Keratinocyte (primary cell): ENCODE data around the gene PNMT. TPM values are rescaled to one million over a fixed set of nuclear protein-coding genes. Genes with fewer than 3 reads are reported as not detected.

Source experiments
- DNase-seq: peaks from one replicate; pipeline ENCODE4 v3.0.0-alpha.2; 2011; ENCODE audit warnings: low read depth, missing footprints, low spot score
- FAIRE-seq: peaks from 2 replicates; lab custom pipeline; 2011; peaks lifted over from hg19 to GRCh38; lab: Jason Lieb, UNC
- H2AFZ ChIP-seq: 2 replicates; pipeline ENCODE4 v1.6.0; 2012; ENCODE audit warnings: low read length, control low read depth, inconsistent platforms; ENCODE audit not compliant: control insufficient read depth
- H3K27ac ChIP-seq: 2 replicates; pipeline ENCODE4 v1.5.1; 2011; ENCODE audit warnings: low read length; ENCODE audit not compliant: control insufficient read depth, insufficient read depth
- H3K27me3 ChIP-seq: 3 replicates; pipeline ENCODE4 v1.6.0; 2011; ENCODE audit warnings: low read length; ENCODE audit not compliant: control insufficient read depth, insufficient read depth; ENCODE audit errors: extremely low read depth
- H3K36me3 ChIP-seq, 2 experiments: 2 replicates in 1 of 2; 3 replicates in 1 of 2; pipeline ENCODE4 v1.5.1; 2011; ENCODE audit warnings: low read length in 2 of 2, mild to moderate bottlenecking in 1 of 2; ENCODE audit not compliant: control insufficient read depth in 2 of 2, insufficient read depth in 2 of 2; ENCODE audit errors: extremely low read depth in 1 of 2
- H3K4me1 ChIP-seq: 3 replicates; pipeline ENCODE4 v1.5.1; 2011; ENCODE audit warnings: low read length; ENCODE audit not compliant: control insufficient read depth, insufficient read depth; ENCODE audit errors: extremely low read depth
- H3K4me2 ChIP-seq: 3 replicates; pipeline ENCODE4 v1.6.0; 2011; ENCODE audit warnings: low read depth, low read length; ENCODE audit not compliant: control insufficient read depth, insufficient read depth; ENCODE audit errors: extremely low read depth
- H3K4me3 ChIP-seq, 3 experiments: fragments of 200-600 bp in 1 of 3; sonication (generic) in 1 of 3; 2 replicates in 2 of 3; 3 replicates in 1 of 3; pipeline ENCODE4 v1.5.1; 2011 to 2016; ENCODE audit warnings: low read length in 3 of 3, mild to moderate bottlenecking in 3 of 3, control low read depth in 2 of 3, inconsistent platforms in 1 of 3, low read depth in 1 of 3, mixed read lengths in 1 of 3, mixed run types in 1 of 3, moderate library complexity in 1 of 3; ENCODE audit not compliant: control insufficient read depth in 2 of 3, insufficient read depth in 2 of 3; ENCODE audit errors: extremely low read depth in 1 of 3
- H3K79me2 ChIP-seq: 2 replicates; pipeline ENCODE4 v1.6.0; 2012; ENCODE audit warnings: low read length; ENCODE audit not compliant: control insufficient read depth, insufficient read depth
- H3K9ac ChIP-seq: 3 replicates; pipeline ENCODE4 v1.6.0; 2011; ENCODE audit warnings: low read length; ENCODE audit not compliant: control insufficient read depth, insufficient read depth; ENCODE audit errors: extremely low read depth
- H3K9me1 ChIP-seq: 3 replicates; pipeline ENCODE4 v1.6.0; 2011; ENCODE audit warnings: low read length; ENCODE audit not compliant: control insufficient read depth, insufficient read depth; ENCODE audit errors: extremely low read depth
- H3K9me3 ChIP-seq: 2 replicates; pipeline ENCODE4 v1.5.1; 2012; ENCODE audit warnings: low read depth, low read length; ENCODE audit not compliant: control insufficient read depth
- H4K20me1 ChIP-seq: 3 replicates; pipeline ENCODE4 v1.6.0; 2011; ENCODE audit warnings: low read length; ENCODE audit not compliant: control insufficient read depth, insufficient read depth; ENCODE audit errors: extremely low read depth
- EZH2 ChIP-seq: IDR thresholded peaks from one replicate; pipeline ENCODE4 v1.6.1; 2012; ENCODE audit warnings: inconsistent platforms, mild to moderate bottlenecking, low read length, moderate library complexity
- dilution Hi-C: fragments of 300-500 bp; cut with MboI; formaldehyde crosslinking; loops from one replicate; pipeline ENCODE4 v1.7.0; 2020; ENCODE audit warnings: low sequenced_read_pairs; ENCODE audit not compliant: extremely low pct_ligation_motif_present
- polyA plus RNA-seq, 5 experiments: library from polyadenylated mRNA; depleted of rRNA in 3 of 5; stranded (reverse) in 3 of 5; stranded (forward) in 1 of 5; unstranded in 1 of 5; fragments of >200 nt; gene quantifications; 1 replicate in 1 of 5; 2 replicates in 3 of 5; 3 replicates in 1 of 5; pipeline versions ENCODE4 v1.2.1 to v1.2.3, GENCODE V29; 2011 to 2012; ENCODE audit warnings: missing spikeins in 2 of 5, low read depth in 1 of 5, low replicate concordance in 1 of 5
- TF ChIP-seq, protein P1 (sequence below), 3 experiments: IDR thresholded peaks in 1 of 3; conservative IDR thresholded peaks in 1 of 3; optimal IDR thresholded peaks in 1 of 3; 2 replicates in 2 of 3; 3 replicates in 1 of 3; pipeline versions ENCODE3 to v1.5.1; 2011; ENCODE audit warnings: low read length in 3 of 3, mild to moderate bottlenecking in 3 of 3, moderate library complexity in 2 of 3, control low read depth in 1 of 3, inconsistent platforms in 1 of 3; ENCODE audit not compliant: insufficient read depth in 2 of 3; ENCODE audit errors: extremely low read depth in 1 of 3

PNMT gene
- polyA plus RNA-seq, 1 donor (not counting 4 experiments of a cell fraction or from before 2014, with no cell fraction given): not detected

DNA sequence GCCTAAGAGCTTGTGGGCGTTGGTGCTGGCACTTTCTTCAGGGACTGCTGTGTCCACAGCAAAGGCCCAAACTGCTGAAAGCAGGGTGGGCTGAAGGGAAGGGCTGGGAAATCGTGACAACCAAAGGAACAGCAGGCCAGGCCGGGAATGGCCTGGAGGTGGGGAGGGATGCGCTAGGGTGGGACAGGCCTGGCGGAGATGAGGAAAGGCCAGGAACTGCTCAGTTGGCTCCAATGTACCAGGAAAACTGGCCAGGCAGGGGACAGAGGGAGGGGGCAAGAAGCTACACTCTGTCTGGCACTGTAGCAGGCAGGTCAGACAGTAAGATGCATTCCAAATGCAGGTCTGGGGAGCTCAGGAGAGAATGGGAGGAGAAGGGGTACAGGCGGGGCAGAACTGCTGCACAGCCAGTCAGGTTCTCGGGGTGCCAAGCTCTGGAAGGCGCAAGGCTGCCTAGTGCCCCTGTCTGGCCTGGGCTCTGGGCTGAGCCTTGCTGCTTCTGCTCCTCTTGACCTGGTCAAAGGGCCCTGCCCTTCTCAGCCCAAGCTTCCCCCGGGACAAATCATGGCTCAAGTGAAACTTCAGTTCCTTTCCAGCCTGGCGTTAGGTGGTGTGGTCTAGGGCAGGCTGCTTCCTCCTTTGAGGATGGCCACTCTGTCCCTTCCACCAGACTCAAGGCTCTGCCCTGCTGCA lies 7.3 kb downstream of the PNMT start:
- Histone ChIP-seq H3K9ac (no peak overlapping the region), H3K36me3 (no peaks in the 10 kb centered on the region), H3K4me2 (no peak overlapping the region), H3K27me3 (peaks cover 11% of the 10 kb centered on the region), H4K20me1 (no peaks in the 10 kb centered on the region), H3K4me3 (no peak overlapping the region), H3K9me1 (no peaks in the 10 kb centered on the region), H3K4me1 (no peaks in the 10 kb centered on the region), H2AFZ (no peak overlapping the region), H3K9me3 (no peaks in the 10 kb centered on the region), H3K79me2 (no peaks in the 10 kb centered on the region), H3K27ac (no peak overlapping the region)
- dilution Hi-C loops: no loop called here
- DNase-seq (no peak), FAIRE-seq (no peak)
- TF ChIP-seq, protein P1, sequence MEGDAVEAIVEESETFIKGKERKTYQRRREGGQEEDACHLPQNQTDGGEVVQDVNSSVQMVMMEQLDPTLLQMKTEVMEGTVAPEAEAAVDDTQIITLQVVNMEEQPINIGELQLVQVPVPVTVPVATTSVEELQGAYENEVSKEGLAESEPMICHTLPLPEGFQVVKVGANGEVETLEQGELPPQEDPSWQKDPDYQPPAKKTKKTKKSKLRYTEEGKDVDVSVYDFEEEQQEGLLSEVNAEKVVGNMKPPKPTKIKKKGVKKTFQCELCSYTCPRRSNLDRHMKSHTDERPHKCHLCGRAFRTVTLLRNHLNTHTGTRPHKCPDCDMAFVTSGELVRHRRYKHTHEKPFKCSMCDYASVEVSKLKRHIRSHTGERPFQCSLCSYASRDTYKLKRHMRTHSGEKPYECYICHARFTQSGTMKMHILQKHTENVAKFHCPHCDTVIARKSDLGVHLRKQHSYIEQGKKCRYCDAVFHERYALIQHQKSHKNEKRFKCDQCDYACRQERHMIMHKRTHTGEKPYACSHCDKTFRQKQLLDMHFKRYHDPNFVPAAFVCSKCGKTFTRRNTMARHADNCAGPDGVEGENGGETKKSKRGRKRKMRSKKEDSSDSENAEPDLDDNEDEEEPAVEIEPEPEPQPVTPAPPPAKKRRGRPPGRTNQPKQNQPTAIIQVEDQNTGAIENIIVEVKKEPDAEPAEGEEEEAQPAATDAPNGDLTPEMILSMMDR (optimal IDR thresholded peaks at IDR 0.05 in 1 of 3, IDR thresholded peaks at IDR 0.05 in 1 of 3, conservative IDR thresholded peaks at IDR 0.05 in 1 of 3; ENCODE audit: extremely low read depth in 1 of 3, insufficient read depth in 2 of 3, low read length in 3 of 3): no peak
- no peak for TF ChIP-seq EZH2

- H3K4me1 ChIP-seq: no peaks in the 10 kb centered on the region
- peaks cover 5% of the 10 kb centered on the region for H3K27me3 ChIP-seq
- TF ChIP-seq, protein P1 (optimal IDR thresholded peaks at IDR 0.05 in 1 of 3, IDR thresholded peaks at IDR 0.05 in 1 of 3, conservative IDR thresholded peaks at IDR 0.05 in 1 of 3; ENCODE audit: extremely low read depth in 1 of 3, insufficient read depth in 2 of 3, low read length in 3 of 3): no peak
- no peak for TF ChIP-seq EZH2
- H3K9me3 ChIP-seq: no peaks in the 10 kb centered on the region
- H3K79me2 ChIP-seq: no peaks in the 10 kb centered on the region
- H3K36me3 ChIP-seq: no peaks in the 10 kb centered on the region
- H3K4me3 ChIP-seq: no peak overlapping the region
- H2AFZ ChIP-seq: no peak overlapping the region
- H3K27ac ChIP-seq: no peak overlapping the region
- no peaks in the 10 kb centered on the region for H4K20me1 ChIP-seq
- H3K4me2 ChIP-seq: no peak overlapping the region
- dilution Hi-C loops: no loop called here
- DNase-seq (no peak), FAIRE-seq (no peak)
- no peaks in the 10 kb centered on the region for H3K9me1 ChIP-seq
- H3K9ac ChIP-seq: no peak overlapping the region
Measured at GRCh38 chr17:39676198-39676819, 8.1 kb downstream of the PNMT start.
